Retina (tissue), 1 donor: ENCODE results near the gene WDR81.

Experiments used
- DNase-seq: peaks from one replicate; pipeline ENCODE4 v3.0.0-alpha.2; 2016

WDR81 gene

DNA sequence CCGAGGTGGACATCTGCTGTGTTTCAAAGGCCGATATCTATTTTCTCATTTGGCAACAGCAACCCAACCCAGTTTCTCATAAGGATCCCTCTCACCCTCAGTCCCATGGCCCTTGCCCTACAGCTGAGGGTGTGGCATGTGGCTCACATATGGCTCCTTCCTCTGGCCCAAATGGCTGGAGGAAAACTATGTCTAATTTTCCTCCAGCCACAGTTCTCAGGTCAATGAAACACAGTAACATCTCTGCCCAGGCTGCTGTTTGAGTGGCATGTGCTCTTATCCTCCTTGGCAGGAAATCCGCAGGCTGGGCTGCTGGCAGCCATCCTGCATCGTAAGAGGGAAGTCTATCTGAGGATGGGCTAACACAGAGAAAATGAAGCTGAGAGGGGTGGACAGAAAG, 61.4 kb downstream of the WDR81 start:
- no peak for DNase-seq

DNA sequence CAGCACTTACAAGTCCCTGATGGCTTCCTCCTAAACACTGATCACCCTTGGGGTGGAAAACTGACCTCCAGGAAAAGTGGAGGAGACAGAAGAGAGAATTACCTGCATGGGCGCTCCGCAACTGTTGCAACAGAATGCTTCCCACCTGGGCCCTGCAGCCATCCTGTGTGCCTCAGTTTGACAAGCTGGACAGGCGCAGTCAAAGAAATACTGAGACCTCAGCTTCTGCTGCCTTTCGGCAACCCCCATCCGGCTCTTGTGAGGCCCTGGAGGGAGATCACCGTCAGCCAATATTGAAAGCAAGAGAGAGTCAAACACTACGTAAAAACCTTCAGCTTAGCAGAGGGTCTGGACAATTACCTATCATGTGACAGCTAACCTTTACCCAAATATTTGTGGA, 62.2 kb downstream of the WDR81 start:
- no peak for DNase-seq

DNA sequence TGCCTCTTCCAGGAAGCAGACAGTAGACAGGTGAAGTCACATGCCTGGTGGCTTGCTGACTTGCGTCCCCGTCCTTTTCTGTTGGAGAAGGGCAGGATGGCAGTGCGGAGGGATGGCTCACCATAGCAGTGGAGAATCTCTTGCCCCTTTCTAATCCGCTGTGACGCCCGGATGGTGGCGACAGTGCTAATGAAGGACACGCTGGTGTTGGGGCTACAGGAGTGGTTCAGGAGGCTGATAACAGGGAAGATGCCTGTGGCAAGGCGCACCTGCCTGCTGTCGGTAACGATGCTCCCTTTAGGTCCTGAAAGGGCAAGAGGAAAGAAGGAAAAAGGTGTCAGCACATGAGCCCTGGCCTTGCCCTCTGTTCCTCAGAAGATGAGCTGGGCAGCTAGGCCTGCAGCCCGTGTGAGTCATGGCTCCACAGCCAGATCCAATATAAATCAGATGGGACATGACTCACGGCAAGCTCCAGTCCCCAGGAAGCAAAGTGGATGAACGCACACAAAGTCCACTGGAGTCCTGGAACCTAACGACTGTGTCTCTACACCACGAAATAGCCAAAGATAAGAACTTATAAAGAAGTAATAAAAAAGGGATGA, 62.9 kb downstream of the WDR81 start:
- DNase-seq = no peak
